Left lung (tissue), 10 donors: ENCODE data around the gene CSNK2B. TPM values are rescaled to one million over a fixed set of nuclear protein-coding genes. Genes with fewer than 3 reads are reported as not detected.

Experiments
- ATAC-seq: fragments of 200-7000 bp; cut with Tn5 transposase; one replicate; pipeline ENCODE4 v1.9.1; 2020; ENCODE audit warnings: moderate library complexity
- DNase-seq, 4 donors: peaks; one replicate each; pipeline ENCODE4 v3.0.0-alpha.2; 2013 to 2020
- H3K27ac ChIP-seq, 2 donors: fragments of 200-600 bp; sonication (generic) in 1 of 2; one replicate each; pipeline versions ENCODE4 v1.5.0 to v1.8.0; 2020 to 2021
- H3K27me3 ChIP-seq, 2 donors: fragments of 200-600 bp; sonication (generic) in 1 of 2; one replicate each; pipeline versions ENCODE4 v1.5.0 to v1.8.0; 2020 to 2021
- H3K36me3 ChIP-seq, 2 donors: fragments of 200-600 bp; sonication (generic) in 1 of 2; one replicate each; pipeline versions ENCODE4 v1.5.0 to v1.8.0; 2020 to 2021
- H3K4me1 ChIP-seq, 2 donors: fragments of 200-600 bp; one replicate each; pipeline ENCODE4 v1.8.0; 2021
- H3K4me3 ChIP-seq, 2 donors: fragments of 200-600 bp; sonication (generic) in 1 of 2; one replicate each; pipeline versions ENCODE4 v1.5.0 to v1.8.0; 2020 to 2021; ENCODE audit warnings: mild to moderate bottlenecking in 1 of 2
- H3K9me3 ChIP-seq, 2 donors: fragments of 200-600 bp; sonication (generic) in 1 of 2; one replicate each; pipeline versions ENCODE4 v1.5.0 to v1.8.0; 2020 to 2021
- intact Hi-C, 2 donors: fragments of 100-400 bp; cut with DNase I; formaldehyde crosslinking; loops; one replicate each; pipeline versions ENCODE4 v1.11.2 to v1.14.2; 2022
- polyA plus RNA-seq, 6 donors: library from polyadenylated mRNA; unstranded; fragments of 120-200 nt; gene quantifications; one replicate each; pipeline ENCODE4 v1.2.1, GENCODE V29; 2013; ENCODE audit not compliant: insufficient read length in 6 of 6
- total RNA-seq, 2 donors: library from RNA; stranded (reverse); fragmentation: NEBNext Ultra II Directional; extraction: Animal tissue kit (Norgen Biotek cat#: 25700); gene quantifications; one replicate each; pipeline ENCODE4 v1.2.1, GENCODE V29; 2021
- TF ChIP-seq, protein P1 (sequence below), 2 donors: fragments of 200-600 bp; sonication (generic) in 1 of 2; IDR thresholded peaks; one replicate each; pipeline versions ENCODE4 v1.5.0 to v1.8.0; 2021; ENCODE audit warnings: antibody characterized with exemption in 2 of 2
- donor health status: DM: no; HTN: yes; CAD: no.
- donor health status: DM: no; HTN: no; CAD: no.

The CSNK2B gene
- total and polyA plus RNA-seq, 8 donors = 96.6 to 210 (median 191) TPM

GRCh38 chr6:31620586-31621319 is 45.1 kb upstream of the CSNK2B start, which contains the start of gene PRRC2A:
PRRC2A (plus strand) TSS chr6:31620715; CDS start chr6:31622790, 2,075 bp downstream.
- Histone ChIP-seq H3K4me1 (peaks cover 17 to 47% of the 10 kb centered on the region in 2 donors), H3K36me3 (peaks cover 0 to 31% of the 10 kb centered on the region in 2 donors), H3K27ac (peak within 1 kb of the TSS; percentile 97 to 98), H3K9me3 (no peaks in the 10 kb centered on the region), H3K4me3 (peak within 1 kb of the TSS; percentile 85 to 86), H3K27me3 (no peaks in the 10 kb centered on the region)
- TF ChIP-seq, protein P1, sequence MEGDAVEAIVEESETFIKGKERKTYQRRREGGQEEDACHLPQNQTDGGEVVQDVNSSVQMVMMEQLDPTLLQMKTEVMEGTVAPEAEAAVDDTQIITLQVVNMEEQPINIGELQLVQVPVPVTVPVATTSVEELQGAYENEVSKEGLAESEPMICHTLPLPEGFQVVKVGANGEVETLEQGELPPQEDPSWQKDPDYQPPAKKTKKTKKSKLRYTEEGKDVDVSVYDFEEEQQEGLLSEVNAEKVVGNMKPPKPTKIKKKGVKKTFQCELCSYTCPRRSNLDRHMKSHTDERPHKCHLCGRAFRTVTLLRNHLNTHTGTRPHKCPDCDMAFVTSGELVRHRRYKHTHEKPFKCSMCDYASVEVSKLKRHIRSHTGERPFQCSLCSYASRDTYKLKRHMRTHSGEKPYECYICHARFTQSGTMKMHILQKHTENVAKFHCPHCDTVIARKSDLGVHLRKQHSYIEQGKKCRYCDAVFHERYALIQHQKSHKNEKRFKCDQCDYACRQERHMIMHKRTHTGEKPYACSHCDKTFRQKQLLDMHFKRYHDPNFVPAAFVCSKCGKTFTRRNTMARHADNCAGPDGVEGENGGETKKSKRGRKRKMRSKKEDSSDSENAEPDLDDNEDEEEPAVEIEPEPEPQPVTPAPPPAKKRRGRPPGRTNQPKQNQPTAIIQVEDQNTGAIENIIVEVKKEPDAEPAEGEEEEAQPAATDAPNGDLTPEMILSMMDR (IDR thresholded peaks at IDR 0.05) = no peak
- ATAC-seq (peak; percentile 89), DNase-seq (peak; percentile 68 to 96 (median 78))
- intact Hi-C loops = no loop called here

DNA sequence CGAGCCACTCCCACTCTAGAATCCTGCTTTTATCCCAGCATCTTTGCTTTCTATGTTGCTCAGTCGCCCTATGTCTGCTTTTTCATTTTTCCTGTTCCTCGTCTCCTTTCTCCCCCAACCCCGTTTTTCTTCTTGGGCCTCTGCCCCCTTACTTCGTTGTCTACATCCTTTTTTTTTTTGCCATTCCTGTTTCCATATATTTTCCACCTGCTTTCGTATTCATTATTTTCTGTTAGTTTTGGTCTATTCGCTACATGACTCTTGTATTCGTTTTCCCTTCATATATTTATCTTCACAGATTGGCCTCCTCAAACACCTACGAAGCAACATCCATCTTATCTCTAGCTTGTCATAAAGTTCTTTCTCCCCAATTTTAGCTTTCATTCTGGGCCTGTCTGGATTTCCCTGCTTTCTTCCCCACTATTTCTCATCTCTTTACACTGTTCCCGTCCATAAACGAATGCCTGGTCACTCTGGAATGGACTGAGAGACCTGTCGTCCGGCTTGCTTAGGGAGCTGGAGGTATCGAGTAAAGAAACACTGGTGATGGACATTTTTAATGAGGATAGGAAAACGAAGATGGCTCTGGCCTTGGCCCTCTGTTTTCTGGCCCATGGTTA is 44.5 kb upstream of the CSNK2B start:
- DNase-seq (no peak), ATAC-seq (no peak)
- intact Hi-C loops = no loop called here
- no peaks in the 10 kb centered on the region for H3K27me3 ChIP-seq
- no peaks in the 10 kb centered on the region for H3K9me3 ChIP-seq
- H3K4me3 ChIP-seq = peak overlapping the region; percentile 85 to 86
- peaks cover 17 to 43% of the 10 kb centered on the region in 2 donors for H3K4me1 ChIP-seq
- H3K36me3 ChIP-seq = peaks cover 0 to 38% of the 10 kb centered on the region in 2 donors
- TF ChIP-seq, protein P1 (IDR thresholded peaks at IDR 0.05) = no peak
- H3K27ac ChIP-seq = peak overlapping the region; percentile 97 to 98

DNA sequence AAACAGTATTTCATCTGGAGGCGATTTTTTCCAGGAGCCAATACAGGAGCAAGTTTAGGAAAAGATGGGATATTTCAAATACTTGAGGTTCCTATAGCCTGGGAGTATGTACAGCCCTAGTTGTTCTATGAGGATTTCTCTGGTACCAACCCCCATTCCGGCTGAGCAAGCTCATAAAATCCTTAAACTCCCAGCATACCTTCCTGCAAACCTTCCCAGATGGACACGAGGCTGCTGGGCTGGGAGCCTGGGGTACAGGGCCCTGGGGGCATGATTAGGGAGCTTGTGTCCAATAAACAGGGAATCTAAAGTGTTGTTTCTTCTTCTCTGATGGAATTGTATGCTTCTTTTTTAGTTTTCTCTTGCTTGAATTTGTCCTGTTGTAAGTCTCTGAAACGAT is 43.9 kb upstream of the CSNK2B start:
- Histone ChIP-seq H3K4me1 (peaks cover 17 to 37% of the 10 kb centered on the region in 2 donors), H3K27ac (peak overlapping the region; percentile 97 to 98), H3K36me3 (peaks cover 0 to 43% of the 10 kb centered on the region in 2 donors), H3K27me3 (no peaks in the 10 kb centered on the region), H3K9me3 (no peaks in the 10 kb centered on the region), H3K4me3 (peak overlapping the region; percentile 85 to 86)
- ATAC-seq = no peak
- TF ChIP-seq, protein P1 (IDR thresholded peaks at IDR 0.05) = no peak
- DNase-seq = no peak
- intact Hi-C loops = no loop called here

- Histone ChIP-seq H3K4me1 (peaks cover 17 to 37% of the 10 kb centered on the region in 2 donors), H3K27ac (peak overlapping the region; percentile 97 to 98), H3K36me3 (peaks cover 0 to 50% of the 10 kb centered on the region in 2 donors), H3K27me3 (no peaks in the 10 kb centered on the region), H3K9me3 (no peaks in the 10 kb centered on the region), H3K4me3 (peak overlapping the region in 1 of 2 donors; percentile 85)
- DNase-seq (peak in 2 of 4 donors; percentile 46 to 51), ATAC-seq (no peak)
- intact Hi-C loops = no loop called here
- TF ChIP-seq, protein P1 (IDR thresholded peaks at IDR 0.05) = no peak
Observed at GRCh38 chr6:31622684-31623091, 43.2 kb upstream of the CSNK2B start.

DNA sequence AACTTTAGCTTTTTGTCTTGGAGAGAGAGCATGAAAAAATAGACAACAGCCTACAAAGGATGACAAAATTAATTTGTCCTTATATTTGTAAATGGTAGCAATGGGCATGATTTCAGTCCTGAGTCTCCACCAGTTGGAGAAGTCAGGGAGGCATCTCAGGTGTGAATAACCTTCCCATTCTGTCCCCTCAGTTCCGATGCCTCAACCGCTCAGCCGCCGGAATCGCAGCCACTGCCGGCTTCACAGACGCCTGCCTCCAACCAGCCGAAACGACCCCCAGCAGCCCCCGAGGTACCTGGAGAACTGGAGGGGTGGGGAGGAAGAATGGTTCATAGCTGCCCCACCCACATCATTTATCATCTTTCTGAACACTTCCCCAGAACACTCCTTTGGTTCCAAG is 41.8 kb upstream of the CSNK2B start:
- Histone ChIP-seq H3K9me3 (no peaks in the 10 kb centered on the region), H3K4me3 (no peak overlapping the region), H3K27ac (no peak overlapping the region), H3K36me3 (peaks cover 2 to 64% of the 10 kb centered on the region in 2 donors), H3K27me3 (no peaks in the 10 kb centered on the region), H3K4me1 (peaks cover 17 to 35% of the 10 kb centered on the region in 2 donors)
- ATAC-seq (no peak), DNase-seq (no peak)
- TF ChIP-seq, protein P1 (IDR thresholded peaks at IDR 0.05) = no peak
- intact Hi-C loops = no loop called here
